ENCODE measurements around the gene TBX4. TPM values are rescaled to one million over a fixed set of nuclear protein-coding genes. Genes with fewer than 3 reads are reported as not detected.

TBX4 gene
- total RNA-seq, 4 donors from 2014 or later, result not detected

- no peak for DNase-seq (ENCODE audit: extremely low spot score)
- H3K4me1 ChIP-seq, result peaks cover 46 to 95% (median 93%) of the 10 kb centered on the region in 4 donors
- H3K27me3 ChIP-seq, result peaks cover 3 to 67% (median 8%) of the 10 kb centered on the region in 4 donors
- 80% methylated on average over 36 of the region's 41 CpGs for WGBS
- H3K27ac ChIP-seq (replicated peaks in 1 of 4), result peak overlapping the region; percentile 91 to 93 (median 92)
- peaks cover 8 to 31% (median 21%) of the 10 kb centered on the region in 4 donors for H3K36me3 ChIP-seq
- TF ChIP-seq EP300 (IDR thresholded peaks at IDR 0.05) (no peak), CTCF (IDR thresholded peaks at IDR 0.05) (no peak), POLR2A (IDR thresholded peaks at IDR 0.05; ENCODE audit: low read depth) (no peak), POLR2AphosphoS5 (IDR thresholded peaks at IDR 0.05) (no peak)
- H3K9me3 ChIP-seq, result no peaks in the 10 kb centered on the region
- peak overlapping the region; percentile 59 to 78 (median 66) for H3K4me3 ChIP-seq
- intact Hi-C loops (cut with DNase I), result no loop called here
These were observed 43.8 kb upstream of the TBX4 start for GRCh38 chr17:61408151-61409041.

DNA sequence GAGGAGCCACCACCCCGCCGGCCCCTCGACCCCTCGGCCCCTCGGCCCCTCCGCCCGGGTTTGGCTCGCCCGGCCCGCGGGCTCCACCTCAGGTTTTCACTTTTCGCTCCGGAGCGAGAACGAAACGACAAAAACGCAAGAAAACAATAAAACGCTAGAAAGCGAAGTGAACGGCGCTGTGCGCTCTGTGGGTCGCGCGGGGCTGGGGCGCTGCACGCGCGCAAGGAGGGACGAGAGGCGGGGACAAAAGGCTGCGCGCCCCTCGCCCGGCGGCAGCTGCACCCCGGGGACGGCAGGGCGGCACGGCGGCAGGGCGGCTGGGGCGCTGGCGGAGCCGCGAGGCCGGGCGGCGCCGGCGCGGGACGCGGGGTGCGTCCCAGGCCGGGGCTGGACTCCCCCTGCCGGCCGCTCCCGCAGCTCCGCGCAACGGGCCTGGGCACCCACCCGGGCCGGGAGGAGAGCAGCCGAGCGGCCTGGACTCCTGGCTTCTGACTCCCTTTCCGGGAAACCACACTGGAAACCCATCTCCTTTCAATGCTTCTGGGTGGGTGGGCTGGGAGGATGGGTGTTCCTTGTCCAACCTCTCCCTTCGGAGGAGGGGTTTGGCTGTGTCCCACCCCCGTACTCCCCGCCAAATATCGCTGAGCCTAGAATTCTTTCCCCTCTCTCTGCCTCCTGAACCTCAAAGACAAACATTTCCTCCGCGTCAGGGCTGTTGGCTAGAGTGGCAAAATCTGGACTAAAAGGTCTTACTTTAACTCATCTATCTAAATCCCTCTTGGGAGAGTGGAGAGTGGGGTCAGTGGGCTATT is 42.7 kb upstream of the TBX4 start:
- no peak for DNase-seq (ENCODE audit: extremely low spot score)
- Histone ChIP-seq H3K4me3 (peak overlapping the region; percentile 59 to 78 (median 66)), H3K4me1 (peaks cover 49 to 95% (median 93%) of the 10 kb centered on the region in 4 donors), H3K27me3 (peaks cover 0 to 56% (median 3%) of the 10 kb centered on the region in 4 donors), H3K9me3 (no peaks in the 10 kb centered on the region), H3K27ac (replicated peaks in 1 of 4) (peak overlapping the region; percentile 91 to 93 (median 92)), H3K36me3 (peaks cover 5 to 24% (median 14%) of the 10 kb centered on the region in 4 donors)
- TF ChIP-seq POLR2AphosphoS5 (IDR thresholded peaks at IDR 0.05), result no peak
- TF ChIP-seq CTCF (IDR thresholded peaks at IDR 0.05), result peak; percentile 44 to 63 (median 52)
- TF ChIP-seq POLR2A (IDR thresholded peaks at IDR 0.05; ENCODE audit: low read depth), result no peak
- intact Hi-C loops (cut with DNase I), result loop anchor here (5.0 to 10.0 kb wide), 3 partner anchors 455 to 685 kb away; partner anchors contain the start of genes BRIP1 and MED13
- WGBS, result under 1% methylated on average over 31 of the region's 73 CpGs

DNA sequence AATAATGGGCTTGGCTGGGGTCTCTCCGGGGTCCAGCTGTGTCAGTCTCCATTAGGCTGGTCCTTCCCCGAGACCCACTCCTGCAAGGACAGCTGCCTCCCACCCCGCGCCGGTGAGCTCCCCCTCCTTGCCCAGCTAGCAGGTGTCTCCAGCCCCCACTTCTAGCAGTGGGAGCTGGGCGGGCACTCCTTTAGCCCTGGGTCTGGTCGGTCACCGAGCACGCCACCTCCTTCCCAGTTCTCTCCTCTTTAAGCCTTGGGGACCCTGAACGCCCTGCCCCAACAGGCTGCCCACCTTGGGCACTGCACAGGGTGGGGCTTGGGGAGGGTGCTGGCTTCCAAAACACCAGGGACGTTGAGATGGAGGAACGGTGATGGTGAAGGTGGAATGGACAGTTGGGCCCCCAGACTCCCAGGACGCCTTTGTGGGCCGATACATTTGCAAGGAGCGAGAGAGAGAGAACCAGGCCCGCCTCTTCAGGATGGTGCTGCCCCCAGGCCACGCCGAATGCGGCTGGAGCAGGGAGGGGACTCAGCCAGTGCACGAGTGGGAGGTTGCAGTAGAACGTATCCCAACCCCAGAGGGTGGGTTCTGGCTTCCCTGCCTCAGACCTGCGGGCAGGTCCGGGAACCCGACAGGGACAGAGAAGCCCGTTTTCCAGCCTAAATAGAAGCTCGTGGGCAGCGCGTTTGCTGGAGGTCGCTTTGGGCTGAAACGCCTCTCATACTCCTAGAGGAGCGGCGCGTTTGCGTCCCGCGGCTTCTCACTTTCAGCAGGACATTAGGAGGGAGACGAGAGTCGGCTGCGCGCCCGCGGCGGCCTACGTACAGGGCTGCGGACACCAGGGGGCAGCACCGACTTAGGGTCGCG is 41.8 kb upstream of the TBX4 start:
- Histone ChIP-seq H3K4me3 (peak overlapping the region; percentile 59 to 78 (median 66)), H3K27me3 (peaks cover 0 to 47% (median 0%) of the 10 kb centered on the region in 4 donors), H3K4me1 (peaks cover 42 to 94% (median 89%) of the 10 kb centered on the region in 4 donors), H3K27ac (replicated peaks in 1 of 4) (peak overlapping the region; percentile 91 to 93 (median 92)), H3K36me3 (peaks cover under 1 to 16% (median 8%) of the 10 kb centered on the region in 4 donors), H3K9me3 (no peaks in the 10 kb centered on the region)
- intact Hi-C loops (cut with DNase I), result loop anchor here (5.0 to 10.0 kb wide), 3 partner anchors 454 to 686 kb away; partner anchors contain the start of genes BRIP1 and MED13
- TF ChIP-seq EP300 (IDR thresholded peaks at IDR 0.05) (no peak), CTCF (IDR thresholded peaks at IDR 0.05) (peak; percentile 44 to 77 (median 49)), POLR2AphosphoS5 (IDR thresholded peaks at IDR 0.05) (peak; percentile 12 to 19), POLR2A (IDR thresholded peaks at IDR 0.05; ENCODE audit: low read depth) (no peak)
- WGBS, result 45% methylated on average over 13 of the region's 48 CpGs
- DNase-seq (ENCODE audit: extremely low spot score), result no peak

DNA sequence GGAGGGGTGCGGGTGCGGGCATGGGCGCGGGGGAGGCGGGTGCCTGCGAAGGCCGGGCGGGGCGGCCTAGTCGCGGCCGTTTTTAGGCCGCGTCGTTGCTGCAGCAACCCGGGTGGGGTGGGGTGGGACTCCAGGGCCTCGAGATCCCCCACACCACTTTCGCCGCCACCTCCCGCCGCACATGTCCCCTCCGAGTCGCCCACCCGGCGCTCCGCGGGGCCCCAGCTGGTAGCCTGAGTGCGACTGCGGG is 41.3 kb upstream of the TBX4 start:
- Histone ChIP-seq H3K4me3 (peak overlapping the region; percentile 59 to 78 (median 66)), H3K4me1 (peaks cover 41 to 92% (median 84%) of the 10 kb centered on the region in 4 donors), H3K36me3 (peaks cover 0 to 10% (median 3%) of the 10 kb centered on the region in 4 donors), H3K27me3 (peaks cover 0 to 41% (median 0%) of the 10 kb centered on the region in 4 donors), H3K27ac (replicated peaks in 1 of 4) (peak overlapping the region; percentile 91 to 93 (median 92)), H3K9me3 (no peaks in the 10 kb centered on the region)
- TF ChIP-seq EP300 (IDR thresholded peaks at IDR 0.05) (no peak), POLR2A (IDR thresholded peaks at IDR 0.05; ENCODE audit: low read depth) (no peak), CTCF (IDR thresholded peaks at IDR 0.05) (no peak), POLR2AphosphoS5 (IDR thresholded peaks at IDR 0.05) (no peak)
- DNase-seq (ENCODE audit: extremely low spot score), result no peak
- no CpG with 5 or more reads among the region's 29 CpGs for WGBS
- intact Hi-C loops (cut with DNase I), result loop anchor here (5.0 to 10.0 kb wide), 3 partner anchors 454 to 686 kb away; partner anchors contain the start of genes BRIP1 and MED13
